Activated naive CD8-positive, alpha-beta T cell treated with anti-CD3 and anti-CD28 coated beads, Interleukin-2, amount 50 U/mL, for 24 hours (primary cell): Measurements from ENCODE around the gene ARHGAP28.

ENCODE experiments used
- ATAC-seq: fragments of 150-1000 bp; cut with Tn5 transposase; one replicate; pipeline ENCODE4 v1.10.0; 2021
- DNase-seq: peaks from one replicate; pipeline ENCODE4 v3.0.0; 2021
- H3K27ac Mint-ChIP-seq: one replicate; pipeline ENCODE4 v1.8.0; 2021; ENCODE audit warnings: mild to moderate bottlenecking, mixed read lengths
- H3K27me3 Mint-ChIP-seq: one replicate; pipeline ENCODE4 v1.8.0; 2021; ENCODE audit warnings: mixed read lengths
- H3K36me3 Mint-ChIP-seq: one replicate; pipeline ENCODE4 v1.8.0; 2021; ENCODE audit warnings: low read depth, mixed read lengths
- H3K4me1 Mint-ChIP-seq: one replicate; pipeline ENCODE4 v1.8.0; 2021; ENCODE audit warnings: mixed read lengths
- H3K4me3 Mint-ChIP-seq: one replicate; pipeline ENCODE4 v1.8.0; 2021; ENCODE audit warnings: mild to moderate bottlenecking, moderate library complexity, mixed read lengths
- H3K9me3 Mint-ChIP-seq: one replicate; pipeline ENCODE4 v1.8.0; 2021; ENCODE audit warnings: mixed read lengths

The ARHGAP28 gene

DNA sequence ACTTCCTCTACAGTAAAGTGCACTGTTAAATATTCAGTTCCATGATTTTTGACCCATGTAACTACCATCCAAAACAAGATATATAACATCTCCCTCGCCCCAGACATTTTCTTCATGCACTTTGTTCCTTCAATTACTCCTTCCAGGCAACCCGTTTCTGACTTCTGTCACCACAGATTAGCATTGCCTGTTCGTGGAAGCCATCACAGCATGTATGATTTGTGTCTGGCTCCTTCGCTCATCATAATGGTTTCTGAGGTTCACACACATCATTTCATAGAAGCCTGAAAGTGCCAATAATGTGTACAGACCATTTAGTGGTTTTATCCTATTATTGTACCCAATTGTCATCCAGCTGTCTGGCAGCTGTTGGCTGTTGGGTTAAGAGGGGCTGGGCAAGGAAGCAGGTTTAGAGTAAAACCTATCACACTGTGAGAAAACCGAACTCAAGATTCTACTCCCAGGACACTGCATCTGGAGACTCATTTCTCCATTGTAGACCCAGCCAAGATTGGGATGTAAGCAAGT is 16.1 kb downstream of the ARHGAP28 start:
- Mint-ChIP-seq H3K36me3 (no peaks in the 10 kb centered on the region), H3K9me3 (peaks cover 5% of the 10 kb centered on the region), H3K4me1 (no peaks in the 10 kb centered on the region), H3K27ac (no peak overlapping the region), H3K27me3 (no peaks in the 10 kb centered on the region), H3K4me3 (no peak overlapping the region)
- no peak for DNase-seq
- ATAC-seq, result no peak

GRCh38 chr18:6746386-6746960 is 17.0 kb downstream of the ARHGAP28 start:
- Mint-ChIP-seq H3K36me3 (no peaks in the 10 kb centered on the region), H3K4me3 (no peak overlapping the region), H3K4me1 (no peaks in the 10 kb centered on the region), H3K9me3 (peaks cover 5% of the 10 kb centered on the region), H3K27ac (no peak overlapping the region), H3K27me3 (no peaks in the 10 kb centered on the region)
- DNase-seq, result no peak
- ATAC-seq, result no peak

- Mint-ChIP-seq H3K27me3 (no peaks in the 10 kb centered on the region), H3K9me3 (peaks cover 5% of the 10 kb centered on the region), H3K36me3 (no peaks in the 10 kb centered on the region), H3K4me1 (no peaks in the 10 kb centered on the region), H3K27ac (no peak overlapping the region), H3K4me3 (no peak overlapping the region)
- ATAC-seq (no peak), DNase-seq (no peak)
Observed at GRCh38 chr18:6747646-6748045, 18.1 kb downstream of the ARHGAP28 start.

GRCh38 chr18:6748241-6748640 is 18.7 kb downstream of the ARHGAP28 start:
- peaks cover 5% of the 10 kb centered on the region for H3K9me3 Mint-ChIP-seq
- H3K4me3 Mint-ChIP-seq, result no peak overlapping the region
- H3K36me3 Mint-ChIP-seq, result no peaks in the 10 kb centered on the region
- H3K27ac Mint-ChIP-seq, result no peak overlapping the region
- ATAC-seq, result no peak
- no peak for DNase-seq
- no peaks in the 10 kb centered on the region for H3K4me1 Mint-ChIP-seq
- H3K27me3 Mint-ChIP-seq, result no peaks in the 10 kb centered on the region

DNA sequence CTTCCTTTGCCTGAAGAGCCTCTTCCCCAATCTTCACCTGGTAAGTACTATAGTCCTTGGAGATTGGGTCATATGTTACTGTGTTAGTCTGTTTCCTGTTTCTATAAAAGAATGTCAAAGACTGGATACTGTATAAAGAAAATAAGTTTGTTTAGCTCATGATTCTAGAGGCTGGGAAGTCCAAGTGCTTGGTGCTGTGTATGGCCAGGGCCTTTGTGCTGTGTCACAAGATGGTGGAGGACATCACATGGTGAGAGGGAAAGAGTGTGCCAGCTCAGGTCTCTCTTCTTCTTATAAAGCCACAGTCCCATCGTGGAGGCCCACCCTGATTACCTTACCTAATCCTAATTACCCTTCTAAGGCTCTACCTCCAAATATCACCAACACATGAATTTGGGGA is 20.9 kb downstream of the ARHGAP28 start:
- DNase-seq, result no peak
- Mint-ChIP-seq H3K36me3 (no peaks in the 10 kb centered on the region), H3K9me3 (peaks cover 5% of the 10 kb centered on the region), H3K4me3 (no peak overlapping the region), H3K27ac (no peak overlapping the region), H3K4me1 (no peaks in the 10 kb centered on the region), H3K27me3 (no peaks in the 10 kb centered on the region)
- ATAC-seq, result no peak

DNA sequence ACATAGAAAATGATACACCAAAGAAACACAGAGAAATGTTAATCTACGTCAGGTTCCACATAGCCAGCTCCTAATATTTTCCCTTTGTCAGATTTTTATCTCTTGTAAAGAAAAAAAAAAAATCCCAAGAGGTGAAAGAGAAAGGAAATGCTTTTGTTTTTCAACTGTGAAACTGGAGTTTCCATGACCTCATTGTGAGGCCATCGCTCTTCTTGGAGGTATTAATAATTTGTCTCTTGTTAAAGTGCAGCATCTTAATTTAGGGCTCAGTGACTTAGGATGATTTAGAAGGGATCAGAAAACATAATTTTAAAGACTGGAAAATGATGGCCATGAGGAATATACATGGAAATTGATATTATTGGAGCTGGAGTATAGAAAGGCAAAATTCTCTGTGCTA is 21.7 kb downstream of the ARHGAP28 start:
- H3K27me3 Mint-ChIP-seq, result no peaks in the 10 kb centered on the region
- H3K4me3 Mint-ChIP-seq, result no peak overlapping the region
- peaks cover 5% of the 10 kb centered on the region for H3K9me3 Mint-ChIP-seq
- DNase-seq (no peak), ATAC-seq (no peak)
- no peaks in the 10 kb centered on the region for H3K36me3 Mint-ChIP-seq
- H3K27ac Mint-ChIP-seq, result no peak overlapping the region
- no peaks in the 10 kb centered on the region for H3K4me1 Mint-ChIP-seq

GRCh38 chr18:6752202-6752860 is 22.8 kb downstream of the ARHGAP28 start:
- DNase-seq, result no peak
- Mint-ChIP-seq H3K36me3 (no peaks in the 10 kb centered on the region), H3K4me3 (no peak overlapping the region), H3K9me3 (peaks cover under 1% of the 10 kb centered on the region), H3K27ac (no peak overlapping the region), H3K4me1 (no peaks in the 10 kb centered on the region), H3K27me3 (no peaks in the 10 kb centered on the region)
- ATAC-seq, result no peak

GRCh38 chr18:6755107-6755506 is 25.6 kb downstream of the ARHGAP28 start:
- DNase-seq (no peak), ATAC-seq (no peak)
- Mint-ChIP-seq H3K4me3 (no peak overlapping the region), H3K9me3 (no peaks in the 10 kb centered on the region), H3K27me3 (no peaks in the 10 kb centered on the region), H3K4me1 (no peaks in the 10 kb centered on the region), H3K36me3 (no peaks in the 10 kb centered on the region), H3K27ac (no peak overlapping the region)

DNA sequence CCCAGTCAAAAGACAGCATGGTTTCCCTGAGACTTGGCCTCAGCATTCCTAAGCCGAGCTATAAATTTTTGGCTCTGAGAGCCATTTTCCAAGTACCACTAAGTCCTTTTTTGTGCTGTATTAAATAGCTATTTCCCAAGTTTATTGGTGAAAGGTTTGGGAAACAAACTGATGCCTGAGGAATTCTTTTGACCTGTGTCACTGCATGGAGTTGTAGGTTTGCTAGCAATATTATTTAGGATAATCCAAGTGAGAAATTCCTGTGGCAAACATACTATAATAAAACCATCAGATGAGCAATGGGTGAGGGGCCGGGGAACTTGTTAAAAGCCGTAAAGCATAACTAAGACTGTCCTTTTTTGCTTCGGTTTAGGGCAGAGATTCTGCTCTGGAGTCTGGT is 28.4 kb downstream of the ARHGAP28 start:
- Mint-ChIP-seq H3K4me1 (no peaks in the 10 kb centered on the region), H3K36me3 (no peaks in the 10 kb centered on the region), H3K9me3 (no peaks in the 10 kb centered on the region), H3K27me3 (no peaks in the 10 kb centered on the region), H3K27ac (no peak overlapping the region), H3K4me3 (no peak overlapping the region)
- no peak for DNase-seq
- ATAC-seq, result no peak

- DNase-seq (no peak), ATAC-seq (no peak)
- no peak overlapping the region for H3K27ac Mint-ChIP-seq
- H3K4me1 Mint-ChIP-seq, result no peaks in the 10 kb centered on the region
- H3K9me3 Mint-ChIP-seq, result peaks cover 4% of the 10 kb centered on the region
- no peaks in the 10 kb centered on the region for H3K27me3 Mint-ChIP-seq
- no peak overlapping the region for H3K4me3 Mint-ChIP-seq
- no peaks in the 10 kb centered on the region for H3K36me3 Mint-ChIP-seq
Observed at GRCh38 chr18:6759579-6759978, 30.1 kb downstream of the ARHGAP28 start.

DNA sequence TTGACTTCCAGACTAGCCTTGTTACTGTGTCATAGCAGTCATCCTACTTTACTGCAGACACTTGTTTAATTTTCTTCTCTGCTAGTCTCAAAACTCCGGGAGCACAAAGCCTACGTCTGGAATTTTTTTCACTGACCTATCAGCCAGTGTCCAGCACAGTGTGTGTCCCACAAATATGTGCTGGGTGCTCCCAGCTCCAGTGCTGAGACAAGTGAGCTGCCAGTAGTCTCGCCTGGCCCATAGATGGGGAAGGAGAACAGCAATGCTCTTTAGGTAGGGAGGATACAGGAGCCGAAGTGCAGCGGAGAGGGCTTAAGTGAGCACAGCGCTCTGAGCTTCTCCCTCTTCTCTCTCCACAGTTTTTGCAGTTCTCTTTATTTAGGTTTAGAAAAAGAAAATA is 34.0 kb downstream of the ARHGAP28 start:
- no peaks in the 10 kb centered on the region for H3K27me3 Mint-ChIP-seq
- DNase-seq, result no peak
- no peaks in the 10 kb centered on the region for H3K4me1 Mint-ChIP-seq
- no peak overlapping the region for H3K27ac Mint-ChIP-seq
- peaks cover 9% of the 10 kb centered on the region for H3K9me3 Mint-ChIP-seq
- no peak overlapping the region for H3K4me3 Mint-ChIP-seq
- no peaks in the 10 kb centered on the region for H3K36me3 Mint-ChIP-seq
- no peak for ATAC-seq

- H3K36me3 Mint-ChIP-seq, result no peaks in the 10 kb centered on the region
Observed at GRCh38 chr18:6764382-6764781, 34.9 kb downstream of the ARHGAP28 start.

GRCh38 chr18:6773777-6774176 is 44.3 kb downstream of the ARHGAP28 start:
- H3K27ac Mint-ChIP-seq, result no peak overlapping the region
- no peak for ATAC-seq
- H3K9me3 Mint-ChIP-seq, result peaks cover 8% of the 10 kb centered on the region
- no peak overlapping the region for H3K4me3 Mint-ChIP-seq
- H3K27me3 Mint-ChIP-seq, result no peaks in the 10 kb centered on the region
- H3K4me1 Mint-ChIP-seq, result no peaks in the 10 kb centered on the region
- H3K36me3 Mint-ChIP-seq, result no peaks in the 10 kb centered on the region
- no peak for DNase-seq

More at GRCh38 chr18:6764382-6764781, 34.9 kb downstream of the ARHGAP28 start:
- H3K27ac Mint-ChIP-seq, result no peak overlapping the region
- no peaks in the 10 kb centered on the region for H3K27me3 Mint-ChIP-seq
- ATAC-seq, result no peak
- no peaks in the 10 kb centered on the region for H3K4me1 Mint-ChIP-seq
- peaks cover 9% of the 10 kb centered on the region for H3K9me3 Mint-ChIP-seq
- no peak overlapping the region for H3K4me3 Mint-ChIP-seq
- DNase-seq, result no peak

- no peak for DNase-seq
- H3K27me3 Mint-ChIP-seq, result no peaks in the 10 kb centered on the region
- no peaks in the 10 kb centered on the region for H3K36me3 Mint-ChIP-seq
- no peak overlapping the region for H3K4me3 Mint-ChIP-seq
- H3K4me1 Mint-ChIP-seq, result no peaks in the 10 kb centered on the region
- peaks cover 8% of the 10 kb centered on the region for H3K9me3 Mint-ChIP-seq
- no peak overlapping the region for H3K27ac Mint-ChIP-seq
- ATAC-seq, result no peak
Observed at GRCh38 chr18:6775237-6775636, 45.7 kb downstream of the ARHGAP28 start.

GRCh38 chr18:6775702-6776101 is 46.2 kb downstream of the ARHGAP28 start:
- Mint-ChIP-seq H3K4me1 (no peaks in the 10 kb centered on the region), H3K27me3 (no peaks in the 10 kb centered on the region), H3K27ac (no peak overlapping the region), H3K4me3 (no peak overlapping the region), H3K36me3 (no peaks in the 10 kb centered on the region), H3K9me3 (peaks cover 8% of the 10 kb centered on the region)
- DNase-seq (no peak), ATAC-seq (no peak)
